Measurements from ENCODE around the gene PLXNB2. TPM values are rescaled to one million over a fixed set of nuclear protein-coding genes. Genes with fewer than 3 reads are reported as not detected.

The PLXNB2 gene
- total RNA-seq, 1 donor from 2014 or later, result 180 TPM

DNA sequence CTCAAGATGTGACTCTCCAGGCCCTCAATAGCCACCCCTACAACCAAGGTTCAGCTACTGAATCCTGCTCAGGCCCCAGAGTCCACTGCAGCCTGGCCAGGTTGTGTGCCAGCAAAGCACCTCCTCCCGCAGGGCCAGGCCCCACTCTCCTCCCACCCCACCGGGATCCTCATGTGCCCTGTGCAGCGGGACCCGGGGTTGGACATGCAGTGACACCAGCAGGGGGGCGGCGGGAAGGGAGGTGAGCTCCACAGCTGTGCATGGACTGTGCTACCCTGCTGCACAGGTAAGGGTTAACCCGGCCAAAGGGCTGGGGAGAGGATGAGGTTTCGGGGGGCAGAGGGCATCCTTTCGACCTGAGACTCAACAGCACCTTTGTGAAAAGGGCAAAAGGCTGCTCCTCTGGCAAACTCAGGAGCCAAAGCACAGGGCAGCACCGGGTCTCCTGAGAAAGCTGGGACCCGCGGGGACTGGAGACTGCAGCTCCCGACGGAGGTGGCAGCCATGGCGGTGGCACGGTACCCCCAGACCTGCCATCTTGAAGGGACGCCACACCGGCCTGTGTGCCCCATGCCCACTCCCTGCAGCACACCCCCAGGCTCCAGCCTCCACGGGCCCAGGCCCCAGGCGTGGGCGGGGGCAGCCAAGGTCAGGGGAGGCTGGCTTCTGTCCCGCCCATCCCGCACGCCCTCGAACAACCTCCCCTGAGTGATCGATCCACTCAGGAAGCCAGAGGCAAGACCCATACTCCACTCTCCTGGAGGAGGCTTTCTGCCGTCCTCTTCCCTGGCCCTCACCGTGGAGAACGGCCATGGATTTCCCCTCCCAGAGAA is 10.6 kb downstream of the PLXNB2 start:
- no peak for TF ChIP-seq POLR2AphosphoS5 (IDR thresholded peaks at IDR 0.05; ENCODE audit: insufficient read depth in 1 of 2, low read depth in 1 of 2)
- TF ChIP-seq, protein P1, sequence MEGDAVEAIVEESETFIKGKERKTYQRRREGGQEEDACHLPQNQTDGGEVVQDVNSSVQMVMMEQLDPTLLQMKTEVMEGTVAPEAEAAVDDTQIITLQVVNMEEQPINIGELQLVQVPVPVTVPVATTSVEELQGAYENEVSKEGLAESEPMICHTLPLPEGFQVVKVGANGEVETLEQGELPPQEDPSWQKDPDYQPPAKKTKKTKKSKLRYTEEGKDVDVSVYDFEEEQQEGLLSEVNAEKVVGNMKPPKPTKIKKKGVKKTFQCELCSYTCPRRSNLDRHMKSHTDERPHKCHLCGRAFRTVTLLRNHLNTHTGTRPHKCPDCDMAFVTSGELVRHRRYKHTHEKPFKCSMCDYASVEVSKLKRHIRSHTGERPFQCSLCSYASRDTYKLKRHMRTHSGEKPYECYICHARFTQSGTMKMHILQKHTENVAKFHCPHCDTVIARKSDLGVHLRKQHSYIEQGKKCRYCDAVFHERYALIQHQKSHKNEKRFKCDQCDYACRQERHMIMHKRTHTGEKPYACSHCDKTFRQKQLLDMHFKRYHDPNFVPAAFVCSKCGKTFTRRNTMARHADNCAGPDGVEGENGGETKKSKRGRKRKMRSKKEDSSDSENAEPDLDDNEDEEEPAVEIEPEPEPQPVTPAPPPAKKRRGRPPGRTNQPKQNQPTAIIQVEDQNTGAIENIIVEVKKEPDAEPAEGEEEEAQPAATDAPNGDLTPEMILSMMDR (IDR thresholded peaks at IDR 0.05), result no peak
- TF ChIP-seq POLR2A (IDR thresholded peaks at IDR 0.05), result no peak
- no peak for DNase-seq (ENCODE audit: extremely low spot score in 2 of 2)
- peak overlapping the region; percentile 90 for H3K27ac ChIP-seq
- H3K36me3 ChIP-seq, result no peaks in the 10 kb centered on the region
- no peaks in the 10 kb centered on the region for H3K9me3 ChIP-seq
- no peaks in the 10 kb centered on the region for H3K27me3 ChIP-seq
- no peak overlapping the region for H3K4me3 ChIP-seq
- intact Hi-C loops (cut with DNase I), result no loop called here
- H3K4me1 ChIP-seq, result peaks cover 99% of the 10 kb centered on the region

DNA sequence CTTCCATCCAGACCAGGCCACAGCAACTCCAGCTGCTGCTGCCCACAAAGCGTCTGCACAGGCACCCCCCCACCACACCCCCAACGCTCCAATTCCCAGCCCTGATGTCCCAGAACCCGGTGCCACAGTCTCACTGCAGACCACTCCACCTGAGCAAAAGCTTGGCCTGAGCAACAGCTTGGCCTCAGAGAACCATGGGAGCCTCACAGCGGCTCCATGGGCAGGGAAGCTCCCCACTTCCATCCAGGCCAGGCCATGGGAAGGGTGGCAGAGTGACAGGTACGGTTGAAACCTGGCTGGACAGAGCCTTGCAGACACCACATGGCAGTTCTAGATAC is 13.2 kb downstream of the PLXNB2 start:
- Histone ChIP-seq H3K9me3 (no peaks in the 10 kb centered on the region), H3K27ac (peak overlapping the region; percentile 81), H3K4me1 (peaks cover 78% of the 10 kb centered on the region), H3K4me3 (no peak overlapping the region), H3K36me3 (peaks cover 0 to 12% of the 10 kb centered on the region in 2 donors), H3K27me3 (no peaks in the 10 kb centered on the region)
- intact Hi-C loops (cut with DNase I), result no loop called here
- TF ChIP-seq POLR2AphosphoS5 (IDR thresholded peaks at IDR 0.05; ENCODE audit: insufficient read depth in 1 of 2, low read depth in 1 of 2) (no peak), POLR2A (IDR thresholded peaks at IDR 0.05) (no peak)
- TF ChIP-seq, protein P1 (IDR thresholded peaks at IDR 0.05), result no peak
- no peak for DNase-seq (ENCODE audit: extremely low spot score in 2 of 2)

DNA sequence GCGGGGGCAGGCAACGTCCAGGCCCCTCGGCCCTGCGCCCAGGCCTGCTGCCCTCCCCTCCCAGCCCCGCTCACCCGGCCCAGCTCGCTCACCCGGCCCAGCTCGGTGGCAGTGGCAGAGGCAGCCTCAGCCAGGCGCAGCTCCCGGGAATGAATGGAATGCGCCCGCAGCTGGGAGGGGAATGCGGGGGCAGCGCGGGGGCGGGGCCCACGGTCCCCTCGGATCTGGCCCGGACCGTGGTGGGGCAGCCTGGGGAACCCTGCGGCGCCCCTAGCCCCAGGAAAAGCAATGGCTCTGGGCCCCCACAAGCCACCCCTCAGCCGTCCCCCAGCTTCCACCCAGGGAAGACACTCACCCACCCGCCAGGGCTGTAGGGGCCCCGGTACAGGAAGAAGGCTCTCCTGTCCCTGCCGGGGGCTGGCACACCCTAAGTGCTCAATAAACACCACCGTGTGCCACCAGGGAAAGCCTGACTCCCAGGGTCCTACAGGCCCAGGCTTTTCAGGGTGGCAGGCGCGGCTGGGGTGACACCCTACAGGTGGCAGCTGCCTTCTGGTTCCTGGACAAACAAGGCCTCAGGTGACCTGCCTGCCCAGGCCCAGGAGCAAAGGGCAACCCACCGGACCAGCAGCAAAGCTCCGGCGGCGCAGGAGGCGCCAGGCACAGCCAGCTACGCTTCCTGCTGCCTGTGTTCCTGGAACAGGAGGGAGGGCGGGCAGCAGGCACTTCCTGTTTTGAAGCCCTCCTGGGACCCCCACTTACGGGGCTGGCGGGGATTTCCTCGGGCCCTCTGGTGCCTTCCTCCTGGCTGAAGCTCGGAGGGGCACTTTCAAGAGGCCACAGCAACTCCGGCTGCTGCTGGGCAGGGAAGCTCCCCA is 13.8 kb downstream of the PLXNB2 start:
- TF ChIP-seq, protein P1 (IDR thresholded peaks at IDR 0.05), result no peak
- no peak for TF ChIP-seq POLR2A (IDR thresholded peaks at IDR 0.05)
- TF ChIP-seq POLR2AphosphoS5 (IDR thresholded peaks at IDR 0.05; ENCODE audit: insufficient read depth in 1 of 2, low read depth in 1 of 2), result peak; percentile 18 to 36
- Histone ChIP-seq H3K36me3 (peaks cover 0 to 18% of the 10 kb centered on the region in 2 donors), H3K27me3 (no peaks in the 10 kb centered on the region), H3K4me3 (peak overlapping the region; percentile 32 to 43), H3K4me1 (peaks cover 71% of the 10 kb centered on the region), H3K9me3 (no peaks in the 10 kb centered on the region), H3K27ac (peak overlapping the region; percentile 81)
- DNase-seq (ENCODE audit: extremely low spot score in 2 of 2), result no peak
- intact Hi-C loops (cut with DNase I), result no loop called here

DNA sequence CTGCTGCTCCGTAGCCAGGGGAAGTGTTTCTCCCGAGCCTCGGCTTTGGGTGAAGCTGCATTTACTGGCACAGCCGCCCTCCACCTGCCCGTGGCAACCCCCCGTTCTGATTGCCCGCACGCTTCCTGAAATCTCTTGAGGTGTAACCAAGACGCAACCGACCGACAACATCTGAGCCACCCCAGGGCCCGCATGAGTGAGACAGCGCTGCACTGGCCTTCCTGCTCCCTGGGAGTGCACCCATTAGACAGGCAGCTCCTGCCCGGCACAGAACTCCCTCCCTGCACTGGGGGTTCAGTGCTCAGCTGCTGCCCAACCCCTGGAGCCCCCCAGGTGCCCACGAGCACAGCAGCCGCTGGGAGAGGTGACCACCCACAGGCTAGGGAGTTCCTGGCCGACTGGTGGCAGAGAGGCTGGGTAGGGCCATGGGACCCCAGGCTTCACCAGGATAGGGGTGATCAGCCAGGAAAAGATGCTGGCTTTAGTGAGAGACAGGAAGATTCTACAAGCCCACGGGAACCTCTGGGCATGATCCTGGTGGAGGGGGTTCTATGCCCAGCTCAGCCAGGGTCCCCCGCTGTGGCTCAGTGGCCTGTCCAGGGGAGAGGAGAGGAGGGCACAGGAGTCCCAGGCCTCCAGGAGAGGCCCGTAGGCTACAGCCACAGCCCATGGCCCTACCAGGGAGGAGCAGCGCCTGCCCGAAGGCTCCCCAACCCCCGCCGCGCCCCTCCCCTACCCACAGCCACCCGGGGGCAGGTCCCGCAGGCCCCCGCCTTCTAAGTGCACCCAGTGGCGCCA is 14.6 kb downstream of the PLXNB2 start:
- no peak for DNase-seq (ENCODE audit: extremely low spot score in 2 of 2)
- peak overlapping the region; percentile 32 to 43 for H3K4me3 ChIP-seq
- H3K27me3 ChIP-seq, result no peaks in the 10 kb centered on the region
- intact Hi-C loops (cut with DNase I), result no loop called here
- peaks cover 63% of the 10 kb centered on the region for H3K4me1 ChIP-seq
- TF ChIP-seq POLR2A (IDR thresholded peaks at IDR 0.05) (no peak), POLR2AphosphoS5 (IDR thresholded peaks at IDR 0.05; ENCODE audit: insufficient read depth in 1 of 2, low read depth in 1 of 2) (peak in 1 of 2 donors; percentile 6)
- TF ChIP-seq, protein P1 (IDR thresholded peaks at IDR 0.05), result no peak
- peaks cover 0 to 26% of the 10 kb centered on the region in 2 donors for H3K36me3 ChIP-seq
- H3K9me3 ChIP-seq, result no peaks in the 10 kb centered on the region
- peak overlapping the region; percentile 81 for H3K27ac ChIP-seq

Data from vagina (tissue), 2 donors.